KMS-11 (cell line): ENCODE measurements around the gene TRAM1L1.

Experiments used
- H2AFZ ChIP-seq: fragments of 200-600 bp; sonication (generic); 2 replicates; pipeline ENCODE4 v1.6.1; 2016; ENCODE audit warnings: antibody characterized with exemption, mixed run types, low read depth
- H3K27ac ChIP-seq: fragments of 200-600 bp; sonication (generic); 2 replicates; pipeline ENCODE4 v1.6.1; 2016; ENCODE audit warnings: mild to moderate bottlenecking, mixed run types
- H3K27me3 ChIP-seq: fragments of 200-600 bp; sonication (generic); 2 replicates; pipeline ENCODE4 v1.6.1; 2017; ENCODE audit warnings: mild to moderate bottlenecking, low read depth, mixed run types, moderate library complexity; ENCODE audit not compliant: insufficient read depth
- H3K36me3 ChIP-seq: fragments of 200-600 bp; sonication (generic); 2 replicates; pipeline ENCODE4 v1.6.1; 2017; ENCODE audit warnings: mild to moderate bottlenecking, mixed run types; ENCODE audit not compliant: insufficient read depth
- H3K4me1 ChIP-seq: fragments of 200-600 bp; sonication (generic); 2 replicates; pipeline ENCODE4 v1.6.1; 2016; ENCODE audit warnings: mild to moderate bottlenecking, low read depth, mixed run types; ENCODE audit not compliant: poor library complexity, severe bottlenecking
- H3K4me2 ChIP-seq: fragments of 200-600 bp; sonication (generic); 2 replicates; pipeline ENCODE4 v1.7.0; 2016; ENCODE audit warnings: mild to moderate bottlenecking, mixed run types
- H3K4me3 ChIP-seq: fragments of 200-600 bp; sonication (generic); IDR thresholded peaks from 2 replicates; pipeline ENCODE4 v1.6.1; 2017; ENCODE audit warnings: low read depth, low read length, mixed read lengths; ENCODE audit not compliant: insufficient read depth
- H3K79me2 ChIP-seq: fragments of 200-600 bp; sonication (generic); 2 replicates; pipeline ENCODE4 v1.6.1; 2016; ENCODE audit warnings: low read depth, mixed run types; ENCODE audit not compliant: insufficient read depth
- H3K9ac ChIP-seq: fragments of 200-600 bp; sonication (generic); 2 replicates; pipeline ENCODE4 v1.6.1; 2016; ENCODE audit warnings: mild to moderate bottlenecking, mixed run types
- H4K20me1 ChIP-seq: fragments of 200-600 bp; sonication (generic); 2 replicates; pipeline ENCODE4 v1.6.1; 2016; ENCODE audit warnings: mild to moderate bottlenecking, mixed run types; ENCODE audit not compliant: insufficient read depth
- CTCF ChIP-seq: fragments of 200-600 bp; sonication (generic); conservative IDR thresholded peaks from 2 replicates; pipeline ENCODE4 v1.6.1; 2017; ENCODE audit warnings: low read depth, mild to moderate bottlenecking, antibody characterized with exemption, low read length, moderate library complexity, mixed read lengths

TRAM1L1 gene

GRCh38 chr4:117093571-117093970 is 8.2 kb upstream of the TRAM1L1 start:
- H3K9ac ChIP-seq, result no peak overlapping the region
- no peaks in the 10 kb centered on the region for H3K79me2 ChIP-seq
- no peak overlapping the region for H3K4me2 ChIP-seq
- no peak overlapping the region for H2AFZ ChIP-seq
- H3K4me1 ChIP-seq, result peaks cover 24% of the 10 kb centered on the region
- H3K27ac ChIP-seq, result no peak overlapping the region
- H3K4me3 ChIP-seq, result no peak overlapping the region
- no peaks in the 10 kb centered on the region for H4K20me1 ChIP-seq
- no peak for TF ChIP-seq CTCF
- H3K27me3 ChIP-seq, result no peaks in the 10 kb centered on the region
- H3K36me3 ChIP-seq, result no peaks in the 10 kb centered on the region

GRCh38 chr4:117077760-117078159 is 7.6 kb downstream of the TRAM1L1 start:
- Histone ChIP-seq H3K79me2 (no peaks in the 10 kb centered on the region), H3K4me2 (no peak overlapping the region), H4K20me1 (no peaks in the 10 kb centered on the region), H2AFZ (no peak overlapping the region), H3K27ac (no peak overlapping the region), H3K36me3 (no peaks in the 10 kb centered on the region), H3K4me1 (no peaks in the 10 kb centered on the region), H3K27me3 (no peaks in the 10 kb centered on the region), H3K9ac (no peak overlapping the region), H3K4me3 (no peak overlapping the region)
- TF ChIP-seq CTCF, result no peak

- no peaks in the 10 kb centered on the region for H3K79me2 ChIP-seq
- TF ChIP-seq CTCF, result no peak
- no peaks in the 10 kb centered on the region for H3K27me3 ChIP-seq
- no peak overlapping the region for H3K4me2 ChIP-seq
- no peak overlapping the region for H3K27ac ChIP-seq
- no peak overlapping the region for H2AFZ ChIP-seq
- H3K36me3 ChIP-seq, result no peaks in the 10 kb centered on the region
- H4K20me1 ChIP-seq, result no peaks in the 10 kb centered on the region
- H3K4me3 ChIP-seq, result no peak overlapping the region
- H3K9ac ChIP-seq, result no peak overlapping the region
- H3K4me1 ChIP-seq, result no peaks in the 10 kb centered on the region
These were observed 17.3 kb downstream of the TRAM1L1 start for GRCh38 chr4:117068120-117068519.

GRCh38 chr4:117063961-117064696 is 21.2 kb downstream of the TRAM1L1 start:
- no peak overlapping the region for H3K27ac ChIP-seq
- H3K27me3 ChIP-seq, result no peaks in the 10 kb centered on the region
- TF ChIP-seq CTCF, result no peak
- H3K4me3 ChIP-seq, result no peak overlapping the region
- H3K9ac ChIP-seq, result no peak overlapping the region
- no peak overlapping the region for H3K4me2 ChIP-seq
- no peaks in the 10 kb centered on the region for H4K20me1 ChIP-seq
- H3K36me3 ChIP-seq, result no peaks in the 10 kb centered on the region
- no peaks in the 10 kb centered on the region for H3K4me1 ChIP-seq
- H2AFZ ChIP-seq, result no peak overlapping the region
- no peaks in the 10 kb centered on the region for H3K79me2 ChIP-seq
